ENCODE measurements around the gene SLC17A8.
A peak's percentile ranks its signal among the peaks of the same experiment; 100 is the strongest.

The SLC17A8 gene

GRCh38 chr12:100433701-100434100, 76.8 kb downstream of the SLC17A8 start:
- peak; percentile 18 to 21 for DNase-seq

DNA sequence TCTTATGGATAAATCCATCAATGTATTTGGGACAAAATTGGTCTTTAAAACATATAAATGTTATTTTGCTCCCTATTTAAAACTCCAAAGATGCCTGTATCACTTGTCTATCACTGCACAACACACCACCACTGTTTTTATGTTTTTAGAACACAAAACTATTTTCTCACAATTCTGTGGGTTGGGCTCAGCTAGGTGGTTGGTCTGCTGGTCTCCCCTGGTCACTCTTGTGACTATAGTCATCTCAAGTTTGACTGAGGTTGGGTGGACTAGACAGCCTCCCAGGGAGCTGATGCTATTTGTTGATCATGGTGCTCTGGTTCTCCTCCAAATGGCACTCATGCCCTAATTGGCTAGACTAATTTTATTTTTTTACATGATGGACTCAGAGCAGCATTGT, 77.3 kb downstream of the SLC17A8 start:
- DNase-seq, result no peak

DNA sequence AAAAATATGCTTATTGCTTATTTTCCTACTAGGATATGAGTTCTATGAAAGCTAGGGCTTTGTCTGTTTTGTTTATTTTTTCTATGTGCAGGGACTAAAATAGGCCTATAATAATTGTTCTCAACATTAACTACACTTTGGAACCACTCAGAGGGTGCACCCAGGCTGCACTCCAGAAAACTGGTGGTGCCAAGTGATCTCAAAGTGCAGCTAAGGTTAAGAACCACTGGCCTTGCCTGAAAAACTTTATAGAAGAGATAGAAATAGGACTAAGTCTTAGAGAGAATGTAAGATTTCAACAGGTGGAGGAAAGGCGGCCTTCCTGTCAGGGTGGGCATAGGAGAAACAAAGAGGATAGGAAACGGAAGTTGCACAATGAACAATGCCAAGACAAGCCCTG, 79.1 kb downstream of the SLC17A8 start:
- no peak for DNase-seq

DNA sequence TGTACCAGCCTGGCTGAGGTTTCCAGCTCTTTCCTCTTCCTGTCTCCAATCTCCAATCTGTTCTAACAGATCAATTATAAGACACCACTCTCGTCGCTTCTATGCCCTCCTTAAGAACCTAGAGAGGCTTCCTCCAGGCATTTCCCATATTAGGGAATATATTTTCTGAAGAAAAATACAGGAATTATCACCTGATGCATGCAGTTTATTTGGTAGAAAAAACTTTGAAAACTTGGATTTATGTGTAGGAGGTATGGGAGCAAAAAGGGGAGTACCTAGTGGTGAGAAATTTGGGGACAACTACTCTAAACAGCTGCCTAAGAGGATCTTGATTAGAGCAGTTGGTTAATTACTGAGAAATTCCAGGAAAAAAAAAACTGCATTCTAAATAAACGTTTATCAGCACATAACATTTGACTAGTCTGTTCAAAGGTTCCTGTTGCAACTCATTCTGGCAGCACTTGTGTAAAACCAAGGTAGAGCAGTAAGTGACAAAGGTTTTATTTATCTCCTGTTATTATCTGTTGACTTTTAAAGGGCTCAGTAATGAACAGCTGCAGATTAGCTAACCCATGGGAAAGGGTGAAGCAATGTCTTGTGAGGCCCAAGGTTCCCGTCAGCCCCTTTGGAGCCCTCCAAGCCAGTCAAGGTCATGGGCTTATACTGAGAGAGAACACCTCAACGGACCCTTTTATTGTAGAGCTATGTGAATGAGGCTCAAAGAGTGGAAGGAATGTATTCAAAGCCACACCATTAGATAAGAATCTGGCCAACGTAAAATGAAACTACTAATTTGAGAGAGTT, 80.4 kb downstream of the SLC17A8 start:
- DNase-seq, result no peak

DNA sequence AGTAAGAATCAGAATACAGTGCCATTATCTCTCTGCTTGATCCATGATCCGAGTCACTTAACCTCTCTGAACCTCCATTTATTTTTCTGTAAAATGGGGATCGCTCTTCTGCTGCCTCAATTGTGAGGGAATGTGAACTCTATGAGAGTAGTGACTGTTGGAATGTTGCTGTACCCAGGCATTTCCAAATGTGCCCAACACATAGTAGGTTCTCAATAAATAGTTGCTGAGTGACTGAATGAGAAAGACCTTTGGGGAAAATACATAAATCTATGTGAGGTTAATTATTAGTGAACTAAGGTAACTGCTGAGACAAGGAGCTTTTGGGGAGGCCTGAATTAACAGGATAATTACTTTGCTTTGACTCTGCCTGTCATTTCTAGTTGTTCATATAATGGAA, 82.9 kb downstream of the SLC17A8 start:
- DNase-seq, result no peak

DNA sequence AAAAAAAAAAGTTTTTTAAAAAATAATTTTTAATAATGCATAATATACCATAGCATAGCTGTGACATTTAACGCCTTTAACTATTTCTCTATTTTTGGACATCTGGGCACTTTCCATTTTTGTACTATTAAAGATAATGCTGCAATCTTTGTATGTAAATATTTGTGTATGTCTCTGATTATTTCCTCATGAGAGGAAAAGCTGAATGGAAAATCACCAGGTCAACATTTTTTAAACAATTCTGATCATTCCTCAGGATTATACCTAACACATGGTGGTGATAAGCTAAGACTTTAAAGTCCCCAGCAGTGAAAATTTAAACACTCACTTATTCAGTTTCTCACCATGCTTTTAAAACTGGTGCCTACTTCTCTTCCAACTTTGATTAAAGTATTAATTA, 85.5 kb downstream of the SLC17A8 start:
- no peak for DNase-seq

- no peak for DNase-seq
Measured at GRCh38 chr12:100443434-100443833, 86.6 kb downstream of the SLC17A8 start.

- DNase-seq, result peak in 1 of 2 donors; percentile 3
Measured at GRCh38 chr12:100445081-100445481, 88.2 kb downstream of the SLC17A8 start.

DNA sequence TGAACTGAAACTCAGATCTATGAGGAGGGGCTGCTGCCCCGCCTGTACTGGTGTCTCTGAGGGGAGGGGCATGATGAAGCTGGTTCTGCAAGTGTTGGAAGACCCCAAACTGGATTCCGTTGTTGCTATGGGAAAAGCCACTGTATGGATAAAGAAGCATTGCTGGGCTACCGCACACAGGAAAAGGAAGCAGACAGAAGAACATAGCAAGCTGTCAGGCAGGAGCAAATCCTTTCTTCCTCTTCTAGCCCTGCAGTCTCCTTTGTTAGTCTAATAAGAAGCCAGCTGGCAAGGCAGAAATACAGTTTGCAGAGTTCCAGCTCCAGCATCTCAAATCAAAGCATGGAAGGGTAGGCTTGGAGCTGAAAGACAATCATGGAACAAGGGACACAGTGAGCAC, 90.5 kb downstream of the SLC17A8 start:
- no peak for DNase-seq

DNA sequence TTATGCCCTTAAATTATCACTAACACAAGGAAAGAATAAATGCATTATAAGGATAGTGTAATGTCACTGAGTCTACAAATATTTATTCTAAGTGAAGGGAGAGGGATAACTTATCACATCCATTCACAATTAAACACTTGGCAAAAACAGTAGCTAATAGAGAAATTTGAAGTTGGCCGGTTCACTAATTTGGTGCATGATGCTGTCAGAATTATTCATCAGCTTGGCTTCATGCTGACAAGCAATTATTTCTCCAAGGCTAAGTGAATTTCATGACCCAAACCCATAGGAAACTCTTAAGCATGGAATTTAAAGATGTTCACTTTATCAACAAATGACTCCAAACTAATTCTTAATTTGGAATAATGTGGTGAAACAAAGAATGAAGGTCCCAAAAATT, 91.8 kb downstream of the SLC17A8 start:
- no peak for DNase-seq

- DNase-seq, result no peak
Measured at GRCh38 chr12:100450735-100451134, 93.9 kb downstream of the SLC17A8 start.

DNA sequence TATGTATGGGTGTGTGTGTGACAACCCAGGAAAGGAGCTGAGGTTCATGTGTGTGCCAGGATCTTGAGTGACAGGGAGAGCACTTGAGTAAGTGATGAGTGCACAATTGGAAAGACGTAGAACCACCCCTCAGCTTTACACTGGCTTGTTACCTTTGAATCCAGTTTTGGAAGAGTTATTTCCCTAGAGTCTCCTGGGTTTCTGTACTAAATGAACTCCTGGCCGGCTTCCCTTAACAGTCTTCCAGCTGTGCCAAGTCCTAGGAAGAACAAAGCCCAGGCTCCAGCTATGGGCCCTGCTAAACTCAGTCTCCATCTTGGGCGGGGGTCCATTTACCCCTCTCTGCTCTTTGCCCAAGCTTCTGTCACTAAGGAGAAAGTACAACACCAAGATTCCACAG, 97.1 kb downstream of the SLC17A8 start:
- no peak for DNase-seq

DNA sequence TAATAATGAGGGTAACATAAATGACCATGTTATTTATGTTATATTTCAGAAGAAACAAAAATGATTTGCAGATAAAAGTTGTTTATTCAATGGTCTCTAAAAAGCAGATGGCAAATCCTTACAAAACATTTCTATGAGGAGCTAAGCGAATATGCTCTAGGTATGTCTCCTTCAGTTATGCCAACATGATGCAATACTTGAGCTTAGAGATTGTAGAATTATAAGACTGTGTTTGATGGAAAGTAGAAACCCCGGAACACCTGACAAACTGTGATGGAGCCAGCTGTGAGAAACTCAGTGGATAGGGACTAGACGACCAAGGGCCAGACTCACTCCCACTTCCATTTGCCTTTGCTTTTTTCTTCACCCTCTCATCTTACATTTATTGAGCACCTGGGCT, 99.0 kb downstream of the SLC17A8 start:
- DNase-seq, result no peak

GRCh38 chr12:100458191-100458590, 101.3 kb downstream of the SLC17A8 start:
- DNase-seq, result no peak

GRCh38 chr12:100460702-100461101, 103.8 kb downstream of the SLC17A8 start:
- DNase-seq, result no peak

GRCh38 chr12:100461330-100461973, 104.6 kb downstream of the SLC17A8 start:
- DNase-seq, result no peak

DNA sequence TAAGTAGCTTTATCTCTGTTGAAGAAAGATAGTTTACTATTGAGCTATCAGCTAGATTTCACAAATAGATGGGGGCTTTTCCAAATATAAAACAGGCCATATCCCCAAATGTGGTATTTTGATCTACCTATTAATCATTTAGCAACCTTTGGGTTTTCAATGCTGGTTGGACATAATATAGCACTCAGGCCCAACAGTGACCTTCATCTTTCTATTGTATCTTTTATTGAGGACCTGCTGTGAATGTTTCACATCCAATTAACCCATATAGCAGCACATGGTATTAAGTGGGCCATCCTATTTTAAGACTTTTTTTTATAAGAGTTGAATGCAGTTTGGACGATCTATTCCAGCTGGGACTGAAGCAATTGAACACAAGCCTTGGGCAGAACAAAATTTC, 106.8 kb downstream of the SLC17A8 start:
- DNase-seq, result no peak

- no peak for DNase-seq
Measured at GRCh38 chr12:100464529-100464928, 107.7 kb downstream of the SLC17A8 start.

DNA sequence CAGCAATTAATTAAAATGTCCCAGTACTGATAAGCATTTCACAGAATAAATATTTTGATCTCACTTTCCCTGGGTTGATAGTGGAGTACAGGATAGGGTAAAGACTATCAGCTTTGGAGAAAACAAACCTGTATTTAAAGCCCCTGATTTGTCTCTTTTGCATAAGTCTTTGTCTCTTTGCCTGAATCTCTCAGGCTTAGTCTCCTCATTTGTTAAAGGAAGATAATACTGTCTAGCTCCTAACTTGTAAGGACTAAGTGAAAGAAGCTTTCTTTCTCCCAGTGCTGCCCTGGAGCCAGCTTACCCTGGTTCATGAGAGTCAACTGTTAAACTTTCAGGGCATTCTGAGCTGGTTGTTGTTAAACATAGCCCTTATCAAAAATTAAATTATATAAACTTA, 111.3 kb downstream of the SLC17A8 start:
- DNase-seq, result no peak

Data from inflammatory macrophage treated with lipopolysaccharide for 1 hour (primary cell).